ENCODE data around the gene TPPP2.

GRCh38 chr14:21037156-21037555, 7.1 kb downstream of the TPPP2 start:
- no peak for TF ChIP-seq POLR2A (IDR thresholded peaks at IDR 0.05)
- no peak for TF ChIP-seq EP300 (IDR thresholded peaks at IDR 0.05)
- TF ChIP-seq, protein P1, sequence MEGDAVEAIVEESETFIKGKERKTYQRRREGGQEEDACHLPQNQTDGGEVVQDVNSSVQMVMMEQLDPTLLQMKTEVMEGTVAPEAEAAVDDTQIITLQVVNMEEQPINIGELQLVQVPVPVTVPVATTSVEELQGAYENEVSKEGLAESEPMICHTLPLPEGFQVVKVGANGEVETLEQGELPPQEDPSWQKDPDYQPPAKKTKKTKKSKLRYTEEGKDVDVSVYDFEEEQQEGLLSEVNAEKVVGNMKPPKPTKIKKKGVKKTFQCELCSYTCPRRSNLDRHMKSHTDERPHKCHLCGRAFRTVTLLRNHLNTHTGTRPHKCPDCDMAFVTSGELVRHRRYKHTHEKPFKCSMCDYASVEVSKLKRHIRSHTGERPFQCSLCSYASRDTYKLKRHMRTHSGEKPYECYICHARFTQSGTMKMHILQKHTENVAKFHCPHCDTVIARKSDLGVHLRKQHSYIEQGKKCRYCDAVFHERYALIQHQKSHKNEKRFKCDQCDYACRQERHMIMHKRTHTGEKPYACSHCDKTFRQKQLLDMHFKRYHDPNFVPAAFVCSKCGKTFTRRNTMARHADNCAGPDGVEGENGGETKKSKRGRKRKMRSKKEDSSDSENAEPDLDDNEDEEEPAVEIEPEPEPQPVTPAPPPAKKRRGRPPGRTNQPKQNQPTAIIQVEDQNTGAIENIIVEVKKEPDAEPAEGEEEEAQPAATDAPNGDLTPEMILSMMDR (IDR thresholded peaks at IDR 0.05), result no peak
